H1 (cell line): ENCODE measurements around the gene ARL6IP1. TPM values are rescaled to one million over a fixed set of nuclear protein-coding genes. Genes with fewer than 3 reads are reported as not detected.

Experiments used
- CTCF ChIA-PET: fragments of 300-600 bp; sonication (Branson Sonifier 250); formaldehyde crosslinking; loops from one replicate; lab custom pipeline; 2021; ENCODE audit not compliant: partially characterized antibody; lab: Charles Lee
- POLR2A ChIA-PET: fragments of 300-600 bp; sonication (Branson Sonifier 250); formaldehyde crosslinking; loops from one replicate; lab custom pipeline; 2021; ENCODE audit warnings: inconsistent platforms; ENCODE audit not compliant: partially characterized antibody; lab: Charles Lee
- DNase-seq, 2 experiments: peaks; one replicate each; pipeline versions ENCODE4 v3.0.0 to v3.0.0-alpha.2; 2010 to 2022; ENCODE audit warnings: low spot score in 2 of 2, low read depth in 1 of 2, mixed read lengths in 1 of 2
- FAIRE-seq: peaks from 2 replicates; lab custom pipeline; 2011; peaks lifted over from hg19 to GRCh38; lab: Jason Lieb, UNC
- H2AFZ ChIP-seq: 2 replicates; pipeline ENCODE4 v1.8.1; 2012; ENCODE audit warnings: low read length, inconsistent platforms
- H2AK5ac ChIP-seq: 2 replicates; pipeline ENCODE4 v1.6.1; 2013; ENCODE audit warnings: low read depth, low read length
- H2BK120ac ChIP-seq: replicated peaks from 2 replicates; pipeline ENCODE3; 2013; ENCODE audit warnings: low read depth, low read length, inconsistent platforms
- H2BK12ac ChIP-seq: 2 replicates; pipeline ENCODE4 v1.6.1; 2013; ENCODE audit warnings: low read depth, low read length
- H2BK15ac ChIP-seq: 2 replicates; pipeline ENCODE4 v1.6.1; 2013; ENCODE audit warnings: low read length
- H2BK20ac ChIP-seq: 2 replicates; pipeline ENCODE4 v1.6.1; 2013; ENCODE audit warnings: low read length
- H2BK5ac ChIP-seq: 2 replicates; pipeline ENCODE4 v1.6.1; 2013; ENCODE audit warnings: low read depth, low read length
- H3K14ac ChIP-seq: 2 replicates; pipeline ENCODE4 v1.6.1; 2013; ENCODE audit warnings: inconsistent platforms; ENCODE audit not compliant: insufficient read length
- H3K18ac ChIP-seq: 2 replicates; pipeline ENCODE4 v1.6.1; 2013; ENCODE audit warnings: low read length; ENCODE audit errors: extremely low read depth
- H3K23ac ChIP-seq: 2 replicates; pipeline ENCODE4 v1.6.1; 2013; ENCODE audit warnings: inconsistent platforms; ENCODE audit not compliant: insufficient read length
- H3K23me2 ChIP-seq: 2 replicates; pipeline ENCODE4 v1.6.1; 2013; ENCODE audit warnings: low read depth, low read length
- H3K27ac ChIP-seq: 2 replicates; pipeline ENCODE4 v1.6.1; 2011; ENCODE audit warnings: low read depth, low read length, inconsistent platforms
- H3K27me3 ChIP-seq, 4 experiments: replicated peaks in 1 of 4; 1 replicate in 1 of 4; 2 replicates in 3 of 4; pipeline versions ENCODE4 v1.6.1 to v1.8.1; 2011 to 2013; ENCODE audit warnings: low read length in 3 of 4, mild to moderate bottlenecking in 3 of 4, inconsistent platforms in 2 of 4, mixed read lengths in 2 of 4, moderate library complexity in 1 of 4; ENCODE audit not compliant: control insufficient read depth in 3 of 4, insufficient read depth in 3 of 4; ENCODE audit errors: extremely low read depth in 1 of 4
- H3K36me3 ChIP-seq, 4 experiments: 2 replicates each; pipeline versions ENCODE4 v1.6.1 to v1.8.1; 2011 to 2013; ENCODE audit warnings: mild to moderate bottlenecking in 4 of 4, low read length in 3 of 4, moderate library complexity in 2 of 4, control low read depth in 1 of 4, inconsistent platforms in 1 of 4; ENCODE audit not compliant: insufficient read depth in 4 of 4, control insufficient read depth in 2 of 4
- H3K4ac ChIP-seq: replicated peaks from 2 replicates; pipeline ENCODE3; 2013; ENCODE audit warnings: low read length, low read depth, mixed read lengths, inconsistent platforms; ENCODE audit not compliant: insufficient read length
- H3K4me1 ChIP-seq, 4 experiments: replicated peaks in 1 of 4; 1 replicate in 1 of 4; 2 replicates in 3 of 4; pipeline versions ENCODE4 v1.6.1 to v1.8.1; 2011 to 2013; ENCODE audit warnings: low read length in 3 of 4, inconsistent platforms in 2 of 4, mixed read lengths in 1 of 4; ENCODE audit not compliant: insufficient read depth in 4 of 4, control insufficient read depth in 3 of 4
- H3K4me2 ChIP-seq, 2 experiments: 2 replicates each; pipeline versions ENCODE4 v1.6.1 to v1.8.1; 2011 to 2013; ENCODE audit warnings: low read depth in 2 of 2, low read length in 2 of 2, control low read depth in 1 of 2, inconsistent platforms in 1 of 2, mild to moderate bottlenecking in 1 of 2; ENCODE audit not compliant: insufficient read depth in 1 of 2
- H3K4me3 ChIP-seq, 4 experiments: fragments of 200-600, 300-600 bp in 1 of 4; sonication (generic), shearing (Covaris generic), sonication (Bioruptor Twin) in 1 of 4; 2 replicates each; pipeline versions ENCODE4 v1.5.1 to v1.8.1; 2011 to 2016; ENCODE audit warnings: low read length in 4 of 4, low read depth in 3 of 4, control low read depth in 2 of 4, inconsistent platforms in 2 of 4, mild to moderate bottlenecking in 2 of 4, mixed read lengths in 1 of 4, moderate library complexity in 1 of 4; ENCODE audit not compliant: insufficient read depth in 2 of 4; ENCODE audit errors: extremely low read depth in 1 of 4
- H3K56ac ChIP-seq: replicated peaks from 2 replicates; pipeline ENCODE3; 2013; ENCODE audit warnings: low read depth, mild to moderate bottlenecking, mixed read lengths, low read length, inconsistent platforms; ENCODE audit not compliant: insufficient read length
- H3K79me1 ChIP-seq: 2 replicates; pipeline ENCODE4 v1.6.1; 2013; ENCODE audit warnings: low read depth, low read length, control low read depth
- H3K79me2 ChIP-seq, 2 experiments: 2 replicates each; pipeline versions ENCODE4 v1.6.1 to v1.8.1; 2012 to 2013; ENCODE audit warnings: low read length in 2 of 2, mild to moderate bottlenecking in 2 of 2, inconsistent platforms in 1 of 2; ENCODE audit not compliant: insufficient read depth in 2 of 2, control insufficient read depth in 1 of 2
- H3K9ac ChIP-seq, 4 experiments: replicated peaks in 1 of 4; 1 replicate in 1 of 4; 2 replicates in 3 of 4; pipeline versions ENCODE4 v1.6.1 to v1.8.1; 2011 to 2013; ENCODE audit warnings: low read depth in 3 of 4, low read length in 3 of 4, control low read depth in 2 of 4, mild to moderate bottlenecking in 2 of 4, moderate library complexity in 2 of 4, inconsistent platforms in 1 of 4; ENCODE audit errors: extremely low read depth in 1 of 4
- H3K9me3 ChIP-seq, 2 experiments: 2 replicates each; pipeline versions ENCODE4 v1.6.1 to v1.8.1; 2012 to 2013; ENCODE audit warnings: mild to moderate bottlenecking in 2 of 2, moderate library complexity in 2 of 2, control low read depth in 1 of 2, inconsistent platforms in 1 of 2, low read depth in 1 of 2, low read length in 1 of 2, mixed read lengths in 1 of 2; ENCODE audit not compliant: insufficient read depth in 2 of 2
- H4K20me1 ChIP-seq, 2 experiments: replicated peaks in 1 of 2; 2 replicates each; pipeline versions ENCODE3 to v1.8.1; 2011 to 2013; ENCODE audit warnings: inconsistent platforms in 2 of 2, low read length in 2 of 2, mild to moderate bottlenecking in 1 of 2; ENCODE audit not compliant: insufficient read depth in 2 of 2, control insufficient read depth in 1 of 2
- H4K5ac ChIP-seq: 2 replicates; pipeline ENCODE4 v1.6.1; 2013; ENCODE audit warnings: low read length, low read depth, mixed read lengths, inconsistent platforms; ENCODE audit not compliant: insufficient read length
- H4K8ac ChIP-seq: 2 replicates; pipeline ENCODE4 v1.8.0; 2013; ENCODE audit warnings: mild to moderate bottlenecking, moderate library complexity, low read length, inconsistent platforms; ENCODE audit not compliant: insufficient read depth; ENCODE audit errors: extremely low read depth
- H4K91ac ChIP-seq: replicated peaks from 2 replicates; pipeline ENCODE3; 2013; ENCODE audit warnings: low read length, mixed read lengths, inconsistent platforms; ENCODE audit not compliant: insufficient read length
- KDM4A ChIP-seq: IDR thresholded peaks from one replicate; pipeline ENCODE4 v1.7.1; 2012; ENCODE audit warnings: low read depth, mild to moderate bottlenecking, moderate library complexity, low read length, inconsistent platforms; ENCODE audit not compliant: severe bottlenecking
- MAFK ChIP-seq: IDR thresholded peaks from 2 replicates; pipeline ENCODE4 v1.6.1; 2012; ENCODE audit warnings: low read depth, mild to moderate bottlenecking, improper control_type of control experiment, low read length
- RAD21 ChIP-seq, 2 experiments: IDR thresholded peaks in 1 of 2; conservative IDR thresholded peaks in 1 of 2; 2 replicates each; pipeline ENCODE4 v1.6.1; 2011; ENCODE audit warnings: low read depth in 2 of 2, low read length in 2 of 2, improper control_type of control experiment in 1 of 2, inconsistent platforms in 1 of 2, mild to moderate bottlenecking in 1 of 2, moderate library complexity in 1 of 2
- WGBS, 2 experiments: shearing (Covaris generic) in 1 of 2; methylation state at CpG; one replicate each; pipeline versions ENCODE4 v1.1.6 to v1.1.7; 2013 to 2015; ENCODE audit warnings: low lambda C conversion rate in 2 of 2, mixed read lengths in 2 of 2, inconsistent platforms in 1 of 2, low coverage in 1 of 2, missing lambda C conversion rate in 1 of 2; ENCODE audit not compliant: insufficient replicate concordance in 2 of 2, insufficient coverage in 1 of 2, insufficient read length in 1 of 2; ENCODE audit errors: extremely low coverage in 1 of 2, missing lambda C conversion rate in 1 of 2; 5-methylcytosine and 5-hydroxymethylcytosine counted together
- polyA plus RNA-seq, 7 experiments: library from polyadenylated mRNA; depleted of rRNA in 3 of 7; stranded (reverse) in 5 of 7; unstranded in 2 of 7; fragments of >200 nt in 5 of 7; fragments of 200-250 nt in 2 of 7; gene quantifications; 1 replicate in 5 of 7; 2 replicates in 1 of 7; 4 replicates in 1 of 7; pipeline versions ENCODE4 v1.2.1 to v1.2.3, GENCODE V29; 2011 to 2013; ENCODE audit warnings: missing spikeins in 2 of 7, mixed read lengths in 2 of 7
- total RNA-seq: library from RNA; stranded (reverse); fragmentation: NEBNext Ultra II Directional; extraction: Animal tissue kit (Norgen Biotek cat#: 25700); gene quantifications from 2 replicates; pipeline ENCODE4 v1.2.1, GENCODE V29; 2021

Gene ARL6IP1
- total and polyA plus RNA-seq, 2 of the 8 experiments (the other 6 are each of a cell fraction or from before 2014, with no cell fraction given), result 162 to 170 TPM

- no peaks in the 10 kb centered on the region for H3K27me3 ChIP-seq
- no peak overlapping the region for H2AFZ ChIP-seq
- H2BK5ac ChIP-seq, result no peak overlapping the region
- H4K5ac ChIP-seq, result no peak overlapping the region
- no peak overlapping the region for H3K14ac ChIP-seq
- CTCF ChIA-PET, result interaction anchor here (0.6 to 1.4 kb wide), 2 partner anchors 12 to 14 kb away, joined by 4 read pairs; no protein-coding TSS in a partner anchor
- FAIRE-seq (no peak), DNase-seq (no peak)
- H4K20me1 ChIP-seq, result peaks cover 0 to 2% of the 10 kb centered on the region in 2 experiments
- H3K9ac ChIP-seq, result no peak overlapping the region
- H3K4me2 ChIP-seq, result no peak overlapping the region
- H3K9me3 ChIP-seq, result no peaks in the 10 kb centered on the region
- no peak overlapping the region for H2BK20ac ChIP-seq
- no peak overlapping the region for H3K4me3 ChIP-seq
- no peak overlapping the region for H2BK120ac ChIP-seq
- no peak overlapping the region for H3K18ac ChIP-seq
- no peak for TF ChIP-seq RAD21 (IDR thresholded peaks at IDR 0.05 in 1 of 2, conservative IDR thresholded peaks at IDR 0.05 in 1 of 2; ENCODE audit: low read depth in 2 of 2, low read length in 2 of 2)
- no peak for TF ChIP-seq KDM4A
- TF ChIP-seq MAFK, result no peak
- no peak overlapping the region for H2BK12ac ChIP-seq
- H2BK15ac ChIP-seq, result no peak overlapping the region
- H3K4ac ChIP-seq, result no peak overlapping the region
- H3K23me2 ChIP-seq, result peaks cover 2% of the 10 kb centered on the region; the same call in 1 of the 2 replicates
- no peak overlapping the region for H3K23ac ChIP-seq
- H3K27ac ChIP-seq, result no peak overlapping the region
- no peaks in the 10 kb centered on the region for H3K4me1 ChIP-seq
- H3K56ac ChIP-seq, result no peak overlapping the region
- no peak overlapping the region for H4K8ac ChIP-seq
- no peak overlapping the region for H4K91ac ChIP-seq
- no peak overlapping the region for H2AK5ac ChIP-seq
- 91% methylated on average over 8 of the region's 8 CpGs; no CpG with 5 or more reads in 1 of the 2 experiments for WGBS, 2 experiments
- no peaks in the 10 kb centered on the region for H3K79me2 ChIP-seq
- H3K36me3 ChIP-seq, result peaks cover 37 to 94% (median 82%) of the 10 kb centered on the region in 4 experiments
- no peaks in the 10 kb centered on the region for H3K79me1 ChIP-seq
- POLR2A ChIA-PET, result interaction anchor here (1.1 to 1.3 kb wide), 3 partner anchors 31 to 54 kb away, joined by 3 to 4 read pairs (median 3); partner anchors contain the start of genes ARL6IP1 and RPS15A
Observed at GRCh38 chr16:18832613-18833012, 31.3 kb upstream of the ARL6IP1 start.
